Measurements from ENCODE around the gene BMP7.

GRCh38 chr20:57256205-57256604, 10.2 kb downstream of the BMP7 start:
- TF ChIP-seq CTCF (conservative IDR thresholded peaks at IDR 0.05; ENCODE audit: low read length) (no peak), EZH2phosphoT487 (IDR thresholded peaks at IDR 0.05; ENCODE audit: borderline replicate concordance, low read depth, low read length) (no peak)

All from OCI-LY7 (cell line).